ENCODE measurements around the gene OPCML.

DNA sequence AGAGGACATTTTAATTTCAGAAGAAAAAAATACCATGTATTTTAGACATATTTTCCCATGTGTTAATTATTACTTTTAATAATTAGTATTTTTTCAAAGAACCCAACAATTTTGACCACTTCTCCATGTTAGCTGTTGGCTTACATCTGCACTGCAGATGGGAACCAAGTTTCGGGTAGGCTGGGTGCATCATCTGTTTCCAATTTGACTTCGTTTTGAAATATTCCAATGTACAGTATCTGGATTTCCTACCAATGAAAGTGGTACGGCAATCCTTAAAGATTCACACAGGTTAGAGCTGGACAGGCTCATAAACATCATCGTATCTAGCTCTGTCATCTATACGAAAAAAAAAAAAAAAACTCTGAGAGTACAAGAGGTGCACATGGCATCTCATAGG, 670.2 kb downstream of the OPCML start:
- TF ChIP-seq HNF4A (conservative IDR thresholded peaks at IDR 0.05), result no peak
- TF ChIP-seq EGR1 (IDR thresholded peaks at IDR 0.05; ENCODE audit: low read depth in 2 of 2), result no peak
- TF ChIP-seq, protein P1, sequence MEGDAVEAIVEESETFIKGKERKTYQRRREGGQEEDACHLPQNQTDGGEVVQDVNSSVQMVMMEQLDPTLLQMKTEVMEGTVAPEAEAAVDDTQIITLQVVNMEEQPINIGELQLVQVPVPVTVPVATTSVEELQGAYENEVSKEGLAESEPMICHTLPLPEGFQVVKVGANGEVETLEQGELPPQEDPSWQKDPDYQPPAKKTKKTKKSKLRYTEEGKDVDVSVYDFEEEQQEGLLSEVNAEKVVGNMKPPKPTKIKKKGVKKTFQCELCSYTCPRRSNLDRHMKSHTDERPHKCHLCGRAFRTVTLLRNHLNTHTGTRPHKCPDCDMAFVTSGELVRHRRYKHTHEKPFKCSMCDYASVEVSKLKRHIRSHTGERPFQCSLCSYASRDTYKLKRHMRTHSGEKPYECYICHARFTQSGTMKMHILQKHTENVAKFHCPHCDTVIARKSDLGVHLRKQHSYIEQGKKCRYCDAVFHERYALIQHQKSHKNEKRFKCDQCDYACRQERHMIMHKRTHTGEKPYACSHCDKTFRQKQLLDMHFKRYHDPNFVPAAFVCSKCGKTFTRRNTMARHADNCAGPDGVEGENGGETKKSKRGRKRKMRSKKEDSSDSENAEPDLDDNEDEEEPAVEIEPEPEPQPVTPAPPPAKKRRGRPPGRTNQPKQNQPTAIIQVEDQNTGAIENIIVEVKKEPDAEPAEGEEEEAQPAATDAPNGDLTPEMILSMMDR (IDR thresholded peaks at IDR 0.05; ENCODE audit: low read depth, low read length, missing input control), result no peak
- no peak for TF ChIP-seq TAF1 (conservative IDR thresholded peaks at IDR 0.05)
- no peak for TF ChIP-seq YY1 (IDR thresholded peaks at IDR 0.05)
- TF ChIP-seq SP1 (IDR thresholded peaks at IDR 0.05), result no peak
- no peak for TF ChIP-seq FOXA1 (IDR thresholded peaks at IDR 0.05)
- TF ChIP-seq, protein P2, sequence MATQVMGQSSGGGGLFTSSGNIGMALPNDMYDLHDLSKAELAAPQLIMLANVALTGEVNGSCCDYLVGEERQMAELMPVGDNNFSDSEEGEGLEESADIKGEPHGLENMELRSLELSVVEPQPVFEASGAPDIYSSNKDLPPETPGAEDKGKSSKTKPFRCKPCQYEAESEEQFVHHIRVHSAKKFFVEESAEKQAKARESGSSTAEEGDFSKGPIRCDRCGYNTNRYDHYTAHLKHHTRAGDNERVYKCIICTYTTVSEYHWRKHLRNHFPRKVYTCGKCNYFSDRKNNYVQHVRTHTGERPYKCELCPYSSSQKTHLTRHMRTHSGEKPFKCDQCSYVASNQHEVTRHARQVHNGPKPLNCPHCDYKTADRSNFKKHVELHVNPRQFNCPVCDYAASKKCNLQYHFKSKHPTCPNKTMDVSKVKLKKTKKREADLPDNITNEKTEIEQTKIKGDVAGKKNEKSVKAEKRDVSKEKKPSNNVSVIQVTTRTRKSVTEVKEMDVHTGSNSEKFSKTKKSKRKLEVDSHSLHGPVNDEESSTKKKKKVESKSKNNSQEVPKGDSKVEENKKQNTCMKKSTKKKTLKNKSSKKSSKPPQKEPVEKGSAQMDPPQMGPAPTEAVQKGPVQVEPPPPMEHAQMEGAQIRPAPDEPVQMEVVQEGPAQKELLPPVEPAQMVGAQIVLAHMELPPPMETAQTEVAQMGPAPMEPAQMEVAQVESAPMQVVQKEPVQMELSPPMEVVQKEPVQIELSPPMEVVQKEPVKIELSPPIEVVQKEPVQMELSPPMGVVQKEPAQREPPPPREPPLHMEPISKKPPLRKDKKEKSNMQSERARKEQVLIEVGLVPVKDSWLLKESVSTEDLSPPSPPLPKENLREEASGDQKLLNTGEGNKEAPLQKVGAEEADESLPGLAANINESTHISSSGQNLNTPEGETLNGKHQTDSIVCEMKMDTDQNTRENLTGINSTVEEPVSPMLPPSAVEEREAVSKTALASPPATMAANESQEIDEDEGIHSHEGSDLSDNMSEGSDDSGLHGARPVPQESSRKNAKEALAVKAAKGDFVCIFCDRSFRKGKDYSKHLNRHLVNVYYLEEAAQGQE (IDR thresholded peaks at IDR 0.05), result no peak
- TF ChIP-seq JUND (IDR thresholded peaks at IDR 0.05), result no peak
- no peak for TF ChIP-seq RXRA (IDR thresholded peaks at IDR 0.05)
- no peak for TF ChIP-seq GABPA (IDR thresholded peaks at IDR 0.05 in 1 of 2, conservative IDR thresholded peaks at IDR 0.05 in 1 of 2)
